OCI-LY3 (cell line): ENCODE measurements around the gene PYGB.

Experiments used
- H2AFZ ChIP-seq: fragments of 200-600, 300-600 bp; shearing (Covaris generic); 2 replicates; pipeline ENCODE4 v1.6.0; 2014; ENCODE audit warnings: antibody characterized with exemption, low read depth, low read length
- H3K27ac ChIP-seq: fragments of 200-600, 300-600 bp; sonication (generic); 2 replicates; pipeline ENCODE4 v1.5.1; 2014; ENCODE audit warnings: mild to moderate bottlenecking, low read length, moderate library complexity, mixed read lengths
- H3K27me3 ChIP-seq: fragments of 200-600, 300-600 bp; sonication (generic); 2 replicates; pipeline ENCODE4 v1.6.1; 2014; ENCODE audit warnings: low read depth, low read length, mixed read lengths
- H3K36me3 ChIP-seq: fragments of 200-600, 300-600 bp; sonication (generic); replicated peaks from 2 replicates; pipeline ENCODE3; 2014; ENCODE audit warnings: low read depth, low read length, mixed read lengths
- H3K4me1 ChIP-seq: fragments of 300-600, 200-600 bp; sonication (generic); 2 replicates; pipeline ENCODE4 v1.6.1; 2014; ENCODE audit warnings: low read length, mixed read lengths
- H3K4me2 ChIP-seq: fragments of 200-600, 300-600 bp; sonication (generic); 2 replicates; pipeline ENCODE4 v1.6.1; 2014; ENCODE audit warnings: low read length, mixed read lengths
- H3K4me3 ChIP-seq: fragments of 300-600, 200-600 bp; sonication (generic); 2 replicates; pipeline ENCODE4 v1.5.1; 2014; ENCODE audit warnings: antibody characterized with exemption, mild to moderate bottlenecking, low read length, moderate library complexity
- H3K79me2 ChIP-seq: fragments of 300-600, 200-600 bp; shearing (Covaris generic); 2 replicates; pipeline ENCODE4 v1.6.1; 2014; ENCODE audit warnings: mild to moderate bottlenecking, low read length, mixed read lengths
- H3K9ac ChIP-seq: fragments of 300-600, 200-600 bp; shearing (Covaris generic); 2 replicates; pipeline ENCODE4 v1.6.0; 2014; ENCODE audit warnings: mild to moderate bottlenecking, low read length, moderate library complexity
- H3K9me3 ChIP-seq: fragments of 200-600, 300-600 bp; shearing (Covaris generic); 2 replicates; pipeline ENCODE4 v1.6.1; 2014; ENCODE audit warnings: low read length, mixed read lengths; ENCODE audit not compliant: insufficient read depth
- H4K20me1 ChIP-seq: fragments of 200-600, 300-600 bp; sonication (generic); 2 replicates; pipeline ENCODE4 v1.6.1; 2016; ENCODE audit warnings: low read length, mixed read lengths; ENCODE audit not compliant: insufficient read depth
- EZH2phosphoT487 ChIP-seq: fragments of 200-600 bp; shearing (Covaris generic); IDR thresholded peaks from 2 replicates; pipeline ENCODE4 v1.6.1; 2018; ENCODE audit warnings: antibody characterized with exemption, mixed run types, low read depth
- TF ChIP-seq, protein P1 (sequence below): fragments of 200-600, 300-600 bp; sonication (generic); IDR thresholded peaks from 2 replicates; pipeline ENCODE4 v1.5.1; 2014; ENCODE audit warnings: antibody characterized with exemption, low read length, low read depth

PYGB gene

DNA sequence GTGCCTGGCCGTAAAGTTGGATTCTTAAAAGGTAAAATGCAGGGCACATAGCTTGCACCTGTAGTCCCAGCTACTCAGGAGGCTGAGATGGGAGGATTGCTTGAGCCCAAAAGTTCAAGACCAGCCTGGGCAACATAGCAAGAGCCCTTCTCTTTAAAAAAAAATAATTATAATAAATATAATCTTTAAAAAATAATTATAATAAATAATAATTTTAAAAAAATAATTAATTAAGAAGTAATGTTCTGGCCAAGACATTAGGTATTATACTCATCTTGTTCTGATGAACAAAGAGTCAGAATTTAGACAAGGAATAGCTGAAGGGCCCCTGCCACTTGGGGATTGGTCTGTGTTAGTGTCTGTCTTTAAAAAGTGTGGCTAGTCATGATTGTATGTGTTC, 38.5 kb upstream of the PYGB start:
- Histone ChIP-seq H3K4me1 (peaks cover 8% of the 10 kb centered on the region), H3K9me3 (no peaks in the 10 kb centered on the region), H3K4me3 (no peak overlapping the region), H3K27me3 (no peaks in the 10 kb centered on the region), H4K20me1 (peaks cover 10% of the 10 kb centered on the region), H2AFZ (no peak overlapping the region), H3K79me2 (peaks cover 17% of the 10 kb centered on the region), H3K4me2 (no peak overlapping the region), H3K36me3 (peaks cover 18% of the 10 kb centered on the region), H3K27ac (no peak overlapping the region), H3K9ac (no peak overlapping the region)
- TF ChIP-seq, protein P1, sequence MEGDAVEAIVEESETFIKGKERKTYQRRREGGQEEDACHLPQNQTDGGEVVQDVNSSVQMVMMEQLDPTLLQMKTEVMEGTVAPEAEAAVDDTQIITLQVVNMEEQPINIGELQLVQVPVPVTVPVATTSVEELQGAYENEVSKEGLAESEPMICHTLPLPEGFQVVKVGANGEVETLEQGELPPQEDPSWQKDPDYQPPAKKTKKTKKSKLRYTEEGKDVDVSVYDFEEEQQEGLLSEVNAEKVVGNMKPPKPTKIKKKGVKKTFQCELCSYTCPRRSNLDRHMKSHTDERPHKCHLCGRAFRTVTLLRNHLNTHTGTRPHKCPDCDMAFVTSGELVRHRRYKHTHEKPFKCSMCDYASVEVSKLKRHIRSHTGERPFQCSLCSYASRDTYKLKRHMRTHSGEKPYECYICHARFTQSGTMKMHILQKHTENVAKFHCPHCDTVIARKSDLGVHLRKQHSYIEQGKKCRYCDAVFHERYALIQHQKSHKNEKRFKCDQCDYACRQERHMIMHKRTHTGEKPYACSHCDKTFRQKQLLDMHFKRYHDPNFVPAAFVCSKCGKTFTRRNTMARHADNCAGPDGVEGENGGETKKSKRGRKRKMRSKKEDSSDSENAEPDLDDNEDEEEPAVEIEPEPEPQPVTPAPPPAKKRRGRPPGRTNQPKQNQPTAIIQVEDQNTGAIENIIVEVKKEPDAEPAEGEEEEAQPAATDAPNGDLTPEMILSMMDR, result no peak
- no peak for TF ChIP-seq EZH2phosphoT487

DNA sequence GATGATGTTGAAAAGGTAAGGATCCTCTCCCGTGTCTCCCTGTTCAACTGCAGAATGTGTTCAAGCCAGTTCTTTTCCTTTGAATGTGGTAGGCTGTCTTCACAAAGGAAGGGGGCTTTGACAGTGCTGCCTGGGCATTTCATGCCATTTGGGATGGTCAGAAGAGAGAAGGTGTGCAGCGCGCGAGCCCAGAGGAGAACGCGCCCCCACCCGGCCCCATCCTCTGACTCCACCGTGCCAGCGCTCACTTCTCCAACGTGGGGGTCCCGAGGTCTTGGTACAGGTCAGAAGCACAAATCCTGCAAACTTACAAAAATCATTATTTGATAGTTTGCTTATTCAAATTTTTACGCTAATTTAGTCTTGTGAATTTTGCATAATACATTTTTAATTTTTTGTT, 38.0 kb upstream of the PYGB start:
- Histone ChIP-seq H3K36me3 (peaks cover 18% of the 10 kb centered on the region), H3K27ac (no peak overlapping the region), H3K9ac (no peak overlapping the region), H3K79me2 (peaks cover 12% of the 10 kb centered on the region), H2AFZ (no peak overlapping the region), H3K4me2 (no peak overlapping the region), H3K27me3 (no peaks in the 10 kb centered on the region), H3K4me1 (peaks cover 3% of the 10 kb centered on the region), H3K4me3 (no peak overlapping the region), H4K20me1 (peaks cover 5% of the 10 kb centered on the region; the same call in 1 of the 2 replicates), H3K9me3 (no peaks in the 10 kb centered on the region)
- no peak for TF ChIP-seq EZH2phosphoT487
- TF ChIP-seq, protein P1, result no peak

DNA sequence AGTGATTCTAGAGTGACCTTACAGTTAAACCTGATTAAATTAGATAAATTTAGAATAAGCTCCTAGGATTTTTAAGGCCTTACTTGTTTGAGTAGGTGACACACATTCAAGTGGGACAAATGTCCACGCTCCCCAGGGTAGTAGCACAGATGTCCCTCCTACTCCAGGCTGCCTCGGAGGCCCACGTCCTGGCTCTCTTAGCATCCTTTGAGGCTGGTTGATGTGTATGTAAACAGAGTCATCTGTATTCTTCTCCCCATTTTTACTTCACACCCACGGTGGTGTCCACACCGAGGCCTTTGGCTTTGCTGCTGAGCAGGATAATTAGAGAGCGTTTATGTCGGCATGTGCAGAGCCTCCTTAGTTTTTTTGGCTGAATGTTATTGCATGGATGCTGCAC, 36.6 kb upstream of the PYGB start:
- TF ChIP-seq, protein P1, result no peak
- TF ChIP-seq EZH2phosphoT487, result no peak
- Histone ChIP-seq H3K27me3 (no peaks in the 10 kb centered on the region), H3K4me3 (no peak overlapping the region), H3K9me3 (no peaks in the 10 kb centered on the region), H3K36me3 (peaks cover 25% of the 10 kb centered on the region), H3K4me2 (no peak overlapping the region), H4K20me1 (no peaks in the 10 kb centered on the region), H3K27ac (no peak overlapping the region), H3K79me2 (0 out of 2 replicates have a peak, but pooled peaks cover 3% of the 10 kb centered on the region), H3K9ac (no peak overlapping the region), H3K4me1 (no peaks in the 10 kb centered on the region), H2AFZ (no peak overlapping the region)

DNA sequence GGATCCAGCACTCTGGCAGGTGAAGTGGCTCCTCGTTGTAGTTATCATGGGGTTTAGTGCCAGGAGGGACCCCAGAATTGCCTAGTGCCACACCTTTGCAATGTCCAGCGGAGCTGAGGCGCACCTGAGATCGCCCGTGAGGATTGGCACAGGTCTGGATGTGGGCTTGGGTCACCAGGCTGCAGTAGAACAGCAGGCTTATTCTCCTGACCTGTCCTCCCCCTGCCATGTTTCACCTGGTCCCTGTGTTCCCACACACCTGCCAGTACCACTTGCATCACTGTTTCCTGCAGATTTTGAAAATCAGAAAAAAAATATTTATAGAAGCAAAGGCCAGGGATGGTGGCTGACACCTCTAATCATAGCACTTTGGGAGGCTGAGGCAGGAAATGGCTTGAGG, 35.6 kb upstream of the PYGB start:
- Histone ChIP-seq H2AFZ (no peak overlapping the region), H3K36me3 (peaks cover 30% of the 10 kb centered on the region), H3K4me2 (no peak overlapping the region), H4K20me1 (no peaks in the 10 kb centered on the region), H3K9me3 (no peaks in the 10 kb centered on the region), H3K27me3 (no peaks in the 10 kb centered on the region), H3K9ac (no peak overlapping the region), H3K79me2 (no peaks in the 10 kb centered on the region), H3K4me3 (no peak overlapping the region), H3K4me1 (no peaks in the 10 kb centered on the region), H3K27ac (no peak overlapping the region)
- TF ChIP-seq, protein P1, result no peak
- TF ChIP-seq EZH2phosphoT487, result no peak
